Inflammatory macrophage (primary cell): ENCODE data around the gene GPR84.

ENCODE experiments used
- DNase-seq, 2 donors: peaks; one replicate each; pipeline ENCODE4 v3.0.0-alpha.2; 2020 to 2022

GPR84 gene

GRCh38 chr12:54373649-54374561 lies 9.6 kb upstream of the GPR84 start:
- DNase-seq, result no peak

GRCh38 chr12:54372113-54372806 lies 8.0 kb upstream of the GPR84 start:
- no peak for DNase-seq

- no peak for DNase-seq
Measured at GRCh38 chr12:54371328-54372112, 7.2 kb upstream of the GPR84 start.

- peak; percentile 46 to 47 for DNase-seq
Measured at GRCh38 chr12:54370171-54370730, 6.0 kb upstream of the GPR84 start.

GRCh38 chr12:54369597-54370131 lies 5.4 kb upstream of the GPR84 start:
- no peak for DNase-seq

- peak; percentile 88 to 94 for DNase-seq
Measured at GRCh38 chr12:54368709-54369596, 4.7 kb upstream of the GPR84 start.

GRCh38 chr12:54368025-54368708 lies 3.9 kb upstream of the GPR84 start:
- peak in 1 of 2 donors; percentile 47 for DNase-seq

GRCh38 chr12:54363618-54364017 lies 668 bp downstream of the GPR84 start:
- peak; percentile 49 to 79 for DNase-seq

- no peak for DNase-seq
Measured at GRCh38 chr12:54363047-54363446, 1.2 kb downstream of the GPR84 start.

GRCh38 chr12:54360717-54361456 lies 3.4 kb downstream of the GPR84 start:
- peak; percentile 49 to 64 for DNase-seq

GRCh38 chr12:54359762-54360351 lies 4.4 kb downstream of the GPR84 start:
- peak; percentile 50 to 53 for DNase-seq

GRCh38 chr12:54358945-54359761 lies 5.1 kb downstream of the GPR84 start:
- peak; percentile 97 to 98 for DNase-seq

GRCh38 chr12:54358191-54358944 lies 5.9 kb downstream of the GPR84 start:
- DNase-seq, result no peak

- no peak for DNase-seq
Measured at GRCh38 chr12:54357506-54358190, 6.6 kb downstream of the GPR84 start.

GRCh38 chr12:54356951-54357356 lies 7.3 kb downstream of the GPR84 start:
- DNase-seq, result no peak

- DNase-seq, result no peak
Measured at GRCh38 chr12:54356228-54356627, 8.1 kb downstream of the GPR84 start.
